ENCODE results near the gene LHPP.
A peak's percentile ranks its signal among the peaks of the same experiment; 100 is the strongest.

LHPP gene

GRCh38 chr10:124500757-124501156 lies 39.1 kb downstream of the LHPP start:
- H3K27me3 ChIP-seq (ENCODE audit: insufficient read depth, low read depth), result no peaks in the 10 kb centered on the region
- H3K27ac ChIP-seq, result no peak overlapping the region
- no peaks in the 10 kb centered on the region for H4K20me1 ChIP-seq (ENCODE audit: insufficient read depth)
- no peak overlapping the region for H3K4me3 ChIP-seq (IDR thresholded peaks at IDR 0.05; ENCODE audit: insufficient read depth, low read depth, low read length)
- H3K79me2 ChIP-seq (ENCODE audit: insufficient read depth, low read depth), result no peaks in the 10 kb centered on the region
- H2AFZ ChIP-seq (ENCODE audit: low read depth), result no peak overlapping the region
- TF ChIP-seq CTCF (conservative IDR thresholded peaks at IDR 0.05; ENCODE audit: low read depth, low read length), result no peak
- H3K4me2 ChIP-seq, result no peak overlapping the region
- H3K9ac ChIP-seq, result no peak overlapping the region
- H3K36me3 ChIP-seq (ENCODE audit: insufficient read depth), result no peaks in the 10 kb centered on the region
- no peaks in the 10 kb centered on the region for H3K4me1 ChIP-seq (ENCODE audit: low read depth, poor library complexity, severe bottlenecking)

GRCh38 chr10:124504711-124505110 lies 43.1 kb downstream of the LHPP start:
- no peak overlapping the region for H3K4me2 ChIP-seq
- no peak overlapping the region for H2AFZ ChIP-seq (ENCODE audit: low read depth)
- no peak overlapping the region for H3K4me3 ChIP-seq (IDR thresholded peaks at IDR 0.05; ENCODE audit: insufficient read depth, low read depth, low read length)
- no peak overlapping the region for H3K27ac ChIP-seq
- no peaks in the 10 kb centered on the region for H4K20me1 ChIP-seq (ENCODE audit: insufficient read depth)
- TF ChIP-seq CTCF (conservative IDR thresholded peaks at IDR 0.05; ENCODE audit: low read depth, low read length), result no peak
- H3K79me2 ChIP-seq (ENCODE audit: insufficient read depth, low read depth), result no peaks in the 10 kb centered on the region
- no peaks in the 10 kb centered on the region for H3K36me3 ChIP-seq (ENCODE audit: insufficient read depth)
- H3K4me1 ChIP-seq (ENCODE audit: low read depth, poor library complexity, severe bottlenecking), result peaks cover 18% of the 10 kb centered on the region
- no peaks in the 10 kb centered on the region for H3K27me3 ChIP-seq (ENCODE audit: insufficient read depth, low read depth)
- H3K9ac ChIP-seq, result no peak overlapping the region

GRCh38 chr10:124505279-124505678 lies 43.7 kb downstream of the LHPP start:
- Histone ChIP-seq H3K4me2 (no peak overlapping the region), H3K79me2 (ENCODE audit: insufficient read depth, low read depth) (no peaks in the 10 kb centered on the region), H3K4me1 (ENCODE audit: low read depth, poor library complexity, severe bottlenecking) (peaks cover 18% of the 10 kb centered on the region), H3K27me3 (ENCODE audit: insufficient read depth, low read depth) (no peaks in the 10 kb centered on the region), H3K36me3 (ENCODE audit: insufficient read depth) (no peaks in the 10 kb centered on the region), H4K20me1 (ENCODE audit: insufficient read depth) (no peaks in the 10 kb centered on the region), H2AFZ (ENCODE audit: low read depth) (no peak overlapping the region), H3K27ac (no peak overlapping the region), H3K9ac (no peak overlapping the region), H3K4me3 (IDR thresholded peaks at IDR 0.05; ENCODE audit: insufficient read depth, low read depth, low read length) (no peak overlapping the region)
- no peak for TF ChIP-seq CTCF (conservative IDR thresholded peaks at IDR 0.05; ENCODE audit: low read depth, low read length)

- no peaks in the 10 kb centered on the region for H4K20me1 ChIP-seq (ENCODE audit: insufficient read depth)
- H3K4me1 ChIP-seq (ENCODE audit: low read depth, poor library complexity, severe bottlenecking), result peaks cover 18% of the 10 kb centered on the region
- no peak for TF ChIP-seq CTCF (conservative IDR thresholded peaks at IDR 0.05; ENCODE audit: low read depth, low read length)
- peak overlapping the region; percentile 75 for H3K27ac ChIP-seq
- H3K4me3 ChIP-seq (IDR thresholded peaks at IDR 0.05; ENCODE audit: insufficient read depth, low read depth, low read length), result no peak overlapping the region
- H3K27me3 ChIP-seq (ENCODE audit: insufficient read depth, low read depth), result no peaks in the 10 kb centered on the region
- no peaks in the 10 kb centered on the region for H3K36me3 ChIP-seq (ENCODE audit: insufficient read depth)
- H2AFZ ChIP-seq (ENCODE audit: low read depth), result peak overlapping the region; percentile 63; the same call in 1 of the 2 replicates
- peak overlapping the region; percentile 97 for H3K4me2 ChIP-seq
- no peaks in the 10 kb centered on the region for H3K79me2 ChIP-seq (ENCODE audit: insufficient read depth, low read depth)
- H3K9ac ChIP-seq, result peak overlapping the region; percentile 42; the same call in 1 of the 2 replicates
Measured at GRCh38 chr10:124508070-124508667, 46.5 kb downstream of the LHPP start.
